NCI-H1092 treated with DMSO at 0.1 percent for 48 hours (cell line): ENCODE results near the gene PRXL2A.
"Not testable (repeated sequence)": the region's sequence is repeated elsewhere in the genome, so short reads cannot be mapped to it uniquely, and the experiment has no call there.

Experiments used
- DNase-seq: peaks from one replicate; lab custom pipeline; 2025; lab: John Stamatoyannopoulos, UW

Gene PRXL2A

GRCh38 chr10:80474941-80475340, 66.6 kb downstream of the PRXL2A start:
- DNase-seq: no peak

DNA sequence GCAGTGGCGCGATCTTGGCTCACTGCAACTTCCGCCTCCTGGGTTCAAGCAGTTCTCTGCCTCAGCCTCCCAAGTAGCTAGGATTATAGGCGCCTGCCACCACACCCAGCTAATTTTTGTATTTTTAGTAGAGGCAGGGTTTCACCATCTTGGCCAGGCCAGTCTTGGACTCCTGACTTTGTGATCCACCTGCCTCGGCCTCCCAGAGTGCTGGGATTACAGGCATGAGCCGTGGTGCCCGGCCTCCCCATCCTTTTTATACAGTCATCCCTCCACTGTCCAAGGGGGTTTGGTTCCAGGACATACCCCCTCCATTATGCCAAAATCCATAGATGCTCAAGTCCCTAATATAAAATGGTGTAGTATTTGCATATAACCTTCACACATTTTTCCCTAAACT, 67.3 kb downstream of the PRXL2A start:
- DNase-seq: not testable (repeated sequence)

GRCh38 chr10:80476685-80477084, 68.3 kb downstream of the PRXL2A start:
- no peak for DNase-seq

DNA sequence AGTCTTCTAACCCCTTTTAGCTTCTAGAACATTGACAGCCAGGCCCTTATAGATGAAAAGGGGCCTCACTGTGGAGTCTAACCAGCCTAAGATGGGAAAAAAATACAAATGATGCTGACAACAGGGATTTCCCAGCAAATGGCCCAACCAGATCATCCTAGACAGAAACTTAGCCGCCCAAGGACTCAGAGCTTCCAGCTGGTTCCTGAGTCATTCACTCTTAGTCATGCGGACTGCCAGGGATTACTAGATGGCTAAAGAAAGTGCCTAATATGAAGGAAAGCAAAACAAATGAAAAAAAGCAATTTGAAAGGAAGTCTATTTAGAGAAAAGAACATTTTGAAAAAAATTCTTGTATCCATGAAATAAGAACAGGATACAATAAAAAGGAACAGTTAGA, 69.5 kb downstream of the PRXL2A start:
- no peak for DNase-seq

GRCh38 chr10:80480373-80480772, 72.0 kb downstream of the PRXL2A start:
- DNase-seq: not testable (repeated sequence)

DNA sequence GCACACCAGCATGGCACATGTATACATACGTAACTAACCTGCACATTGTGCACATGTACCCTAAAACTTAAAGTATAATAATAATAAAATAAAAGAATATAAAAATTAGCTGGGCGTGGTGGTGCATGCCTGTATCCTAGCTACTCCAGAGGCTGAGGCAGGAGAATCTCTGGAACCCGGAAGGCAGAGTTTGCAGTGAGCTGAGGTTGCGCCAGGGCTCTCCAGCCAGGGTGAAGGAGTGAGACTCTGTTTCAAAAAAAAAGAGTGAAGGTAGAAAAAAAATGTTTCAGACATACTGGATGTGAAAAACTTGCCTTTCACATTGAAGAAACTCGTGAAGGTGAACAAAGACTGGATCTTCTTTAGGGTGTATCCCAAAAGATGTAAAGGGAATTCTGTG, 72.5 kb downstream of the PRXL2A start:
- no peak for DNase-seq

DNA sequence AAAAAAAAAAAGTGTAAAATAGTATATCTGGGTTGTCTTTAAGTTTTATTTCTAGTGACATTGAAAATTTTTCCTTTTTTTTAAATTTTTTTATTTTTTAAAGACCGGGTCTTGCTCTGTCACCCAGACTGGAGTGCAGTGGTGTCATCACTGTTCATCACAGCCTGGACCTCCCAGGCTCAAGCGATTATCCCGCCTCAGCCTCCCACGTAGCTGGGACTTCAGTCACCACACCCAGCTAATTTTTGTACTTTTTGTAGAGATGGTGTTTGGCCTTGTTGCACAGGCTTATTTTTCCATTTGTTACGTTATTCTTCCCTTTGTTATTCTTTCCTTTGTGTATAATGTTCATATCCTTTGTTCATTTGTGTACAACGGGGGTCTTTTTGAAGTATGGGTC, 75.9 kb downstream of the PRXL2A start:
- no peak for DNase-seq

DNA sequence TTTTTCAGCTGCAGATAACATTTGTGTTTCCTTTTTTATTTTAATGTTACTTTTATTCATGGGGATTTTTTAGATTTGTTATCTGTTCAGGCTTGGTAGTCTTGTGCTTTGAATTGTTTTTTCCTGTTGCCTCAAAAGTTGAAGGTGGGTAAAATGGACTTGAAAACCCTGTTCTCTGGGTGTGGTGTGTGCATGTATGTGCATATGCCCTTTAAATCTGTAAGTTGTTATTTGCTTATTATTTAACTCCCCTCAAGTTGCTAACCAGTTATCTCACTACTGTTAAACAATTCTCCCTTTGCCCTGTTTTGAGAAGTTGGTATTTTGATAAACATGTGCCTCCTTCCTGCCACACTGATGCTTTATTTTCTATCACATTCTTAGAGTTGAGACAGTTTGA, 76.3 kb downstream of the PRXL2A start:
- DNase-seq: no peak

DNA sequence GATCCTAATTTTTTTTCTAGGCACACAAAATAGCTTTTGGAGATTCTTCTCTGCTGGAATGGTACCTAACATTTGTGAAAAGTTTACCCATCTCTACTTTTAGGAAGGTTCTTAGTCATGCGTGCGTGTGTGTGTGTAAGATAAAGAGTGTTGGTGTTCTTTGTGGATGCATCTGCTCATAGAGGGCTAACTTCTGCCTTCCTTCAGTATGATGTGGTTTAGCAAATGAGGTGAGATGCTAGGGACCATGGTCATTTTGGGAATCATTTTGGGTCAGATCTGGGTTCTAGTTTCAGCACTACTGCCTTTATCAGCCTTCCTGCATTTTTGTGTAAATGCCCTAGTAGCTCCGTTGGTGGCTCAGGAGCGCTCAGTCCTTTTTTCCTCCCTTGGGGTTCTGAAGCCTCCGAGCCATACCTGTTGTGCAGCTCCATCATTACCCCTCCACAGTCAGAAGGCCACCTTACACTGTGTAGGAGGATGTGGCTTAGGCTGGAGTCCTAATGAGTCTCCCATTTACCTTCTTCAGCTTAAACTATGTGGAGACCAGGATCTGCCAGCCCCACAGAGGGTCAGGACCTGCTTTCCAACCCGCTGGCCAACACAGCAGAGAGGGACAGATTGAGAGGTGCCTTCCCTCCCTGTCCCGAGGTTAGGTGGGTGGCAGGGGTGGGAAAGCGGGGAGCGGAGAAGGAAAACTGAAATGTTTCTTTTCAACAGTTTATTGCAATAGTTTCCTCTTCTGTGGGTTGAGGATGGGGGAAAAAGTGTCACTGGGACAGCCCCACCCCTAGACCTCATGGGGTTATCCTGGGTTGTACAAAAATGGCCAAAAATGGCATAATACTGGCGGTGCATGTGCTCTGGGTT, 77.0 kb downstream of the PRXL2A start:
- no peak for DNase-seq

DNA sequence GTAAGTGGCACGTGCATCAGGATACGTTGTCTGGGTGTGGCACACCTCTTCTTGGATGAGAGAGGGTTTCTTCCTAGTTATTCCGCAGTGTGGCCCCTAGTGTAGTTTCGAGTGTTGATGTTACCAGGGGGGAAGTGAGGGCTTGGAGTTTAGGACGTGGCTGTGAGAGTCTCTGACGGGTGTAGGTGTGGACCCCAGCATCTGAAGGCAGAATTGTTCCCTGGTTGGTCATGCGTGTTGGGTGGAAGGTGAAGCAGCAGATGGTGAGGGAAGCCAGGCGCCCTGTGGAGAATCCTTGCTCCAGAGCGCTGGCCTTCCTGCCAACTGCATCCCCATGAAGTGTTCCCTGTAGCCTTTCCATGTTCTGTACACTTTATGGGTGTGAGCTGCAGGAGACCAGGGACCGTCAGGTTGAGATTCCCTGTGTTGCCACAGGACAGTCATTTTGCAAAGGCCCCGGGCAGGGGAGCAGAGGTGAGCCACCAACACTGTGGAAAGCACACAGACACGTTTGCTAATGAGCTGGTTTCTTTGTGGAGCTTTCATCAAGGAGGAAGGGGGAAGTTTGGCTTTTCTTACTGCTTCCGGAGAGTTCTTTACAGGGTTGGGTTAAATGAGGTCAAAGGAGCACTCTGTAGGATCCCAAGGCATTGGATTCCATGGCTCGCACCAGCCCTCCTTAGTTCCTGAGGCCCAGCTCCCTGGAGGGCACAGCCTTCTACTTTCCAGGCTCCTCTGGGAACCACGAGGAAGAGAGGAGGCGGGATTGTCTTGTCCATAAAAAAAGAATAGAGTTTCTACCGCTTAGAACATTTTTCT, 77.8 kb downstream of the PRXL2A start:
- no peak for DNase-seq
